Suppressor macrophage treated with lipopolysaccharide for 1 hour (primary cell): ENCODE measurements around the gene OPA1.
A peak's percentile ranks its signal among the peaks of the same experiment; 100 is the strongest.

Experiments
- DNase-seq, 3 donors: peaks; one replicate each; pipeline ENCODE4 v3.0.0-alpha.2; 2020 to 2022

OPA1 gene

GRCh38 chr3:193742628-193743027 is 149.6 kb downstream of the OPA1 start:
- DNase-seq = no peak

- DNase-seq = peak in 2 of 3 donors; percentile 8 to 16
Measured at GRCh38 chr3:193743702-193744047, 150.7 kb downstream of the OPA1 start.

GRCh38 chr3:193744048-193744821 is 151.2 kb downstream of the OPA1 start:
- no peak for DNase-seq

- no peak for DNase-seq
Measured at GRCh38 chr3:193744822-193745684, 152.0 kb downstream of the OPA1 start.

- no peak for DNase-seq
Measured at GRCh38 chr3:193746832-193747231, 153.8 kb downstream of the OPA1 start.
